Activated CD8-positive, alpha-beta memory T cell treated with anti-CD3 and anti-CD28 coated beads, Interleukin-2, amount 50 U/mL, for 4 hours (primary cell): ENCODE data around the gene ERBB4.
"Not testable (repeated sequence)": the region's sequence is repeated elsewhere in the genome, so short reads cannot be mapped to it uniquely, and the experiment has no call there.

Experiments used
- DNase-seq: peaks from one replicate; pipeline ENCODE4 v3.0.0-alpha.2; 2020

ERBB4 gene

DNA sequence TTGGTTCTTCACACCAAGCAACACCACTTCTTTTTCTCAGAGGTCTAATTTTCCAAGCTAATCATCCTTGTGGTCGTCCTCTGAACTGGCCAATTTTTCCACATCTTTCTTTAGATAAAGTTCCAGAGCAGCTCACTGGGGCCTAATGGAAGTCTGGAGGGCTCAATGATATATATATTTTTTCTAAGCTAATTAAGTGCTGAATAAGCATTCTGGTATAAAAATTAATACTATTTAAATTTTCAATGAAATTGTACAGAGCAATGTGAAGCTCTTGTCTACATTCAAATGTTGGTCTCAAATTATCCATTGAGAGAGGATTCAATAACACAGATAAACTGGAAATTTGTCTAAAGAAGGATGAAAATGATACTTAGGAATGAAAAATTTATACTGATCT is 866.6 kb downstream of the ERBB4 start:
- no peak for DNase-seq

DNA sequence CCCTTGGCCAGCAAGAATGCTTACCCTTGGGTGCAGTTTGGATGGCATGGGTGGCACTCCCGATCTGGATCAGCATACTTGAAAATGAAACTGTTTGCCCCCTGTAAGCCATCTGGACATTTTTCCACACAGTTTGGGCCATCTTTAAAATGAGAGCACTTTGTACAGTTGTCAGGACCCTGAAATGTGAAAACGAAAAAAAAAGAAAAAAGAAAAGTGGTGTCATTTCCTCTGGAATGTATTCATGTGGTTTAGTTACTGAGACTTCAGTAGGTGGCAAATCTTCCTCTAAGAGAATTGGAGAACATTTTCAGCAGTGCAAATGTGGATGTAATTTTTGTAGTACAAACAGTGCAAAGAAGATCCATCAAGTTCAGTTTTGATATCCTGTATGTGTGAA is 873.3 kb downstream of the ERBB4 start:
- DNase-seq, result no peak

DNA sequence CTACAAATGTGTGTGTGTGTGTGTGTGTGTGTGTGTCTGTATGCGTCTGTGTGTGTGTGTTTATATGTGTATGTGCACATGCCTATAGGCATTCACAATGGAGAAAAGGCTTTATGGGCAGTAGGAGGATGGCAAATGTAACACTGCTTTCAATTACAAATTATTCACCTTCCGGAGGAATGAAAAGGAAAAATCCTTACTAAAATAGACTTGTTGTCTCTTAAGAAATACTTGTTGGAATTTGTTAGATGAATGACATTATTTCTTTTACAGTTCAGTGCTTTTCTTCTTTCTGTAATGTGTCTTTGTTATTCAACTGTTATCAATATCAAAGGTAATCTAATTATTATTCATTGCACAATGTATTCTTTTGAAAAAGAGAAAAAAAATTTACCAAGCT is 874.3 kb downstream of the ERBB4 start:
- no peak for DNase-seq

DNA sequence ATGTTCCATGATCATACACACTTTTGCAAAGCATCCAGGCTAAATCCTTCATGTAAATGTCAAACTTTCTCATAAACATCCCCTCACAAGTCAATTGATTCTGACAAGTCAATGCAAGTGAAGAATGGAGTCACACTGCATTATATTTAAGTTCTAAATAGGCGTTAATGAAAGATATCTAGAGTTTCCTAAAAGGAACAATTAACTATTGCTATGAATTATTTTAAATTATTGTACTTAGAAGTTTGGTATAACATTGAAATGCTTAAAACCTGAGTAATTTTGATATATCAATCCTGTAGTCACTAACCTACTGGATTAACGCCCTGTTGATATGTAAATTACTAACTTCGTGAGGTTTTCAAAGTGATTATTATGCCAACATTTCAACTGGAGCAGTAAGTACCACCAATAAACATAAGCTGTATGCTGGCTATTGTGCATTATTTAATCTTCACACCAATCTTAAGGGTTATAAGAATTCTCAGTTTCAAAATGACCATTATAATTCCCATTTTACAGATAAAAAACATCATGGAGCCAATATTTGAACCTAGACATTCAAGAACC is 884.3 kb downstream of the ERBB4 start:
- no peak for DNase-seq

DNA sequence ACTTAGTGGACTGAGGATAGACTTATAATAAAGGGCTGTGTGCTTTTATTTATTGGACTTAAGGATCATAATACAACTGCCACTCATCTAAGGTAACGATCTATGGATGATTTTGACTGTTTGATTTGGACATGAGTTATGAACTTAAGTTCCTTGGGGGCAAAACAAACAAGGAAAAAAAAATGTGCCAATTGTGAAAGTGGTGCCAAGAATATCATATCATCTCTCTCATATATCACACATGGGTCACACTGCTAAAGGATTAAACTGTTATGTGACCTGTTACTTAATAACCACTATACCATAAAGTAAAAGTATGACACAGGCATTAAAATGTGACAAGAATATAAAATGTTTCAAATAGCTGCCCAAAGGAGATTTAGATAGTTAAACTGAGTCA is 886.3 kb downstream of the ERBB4 start:
- DNase-seq, result no peak

DNA sequence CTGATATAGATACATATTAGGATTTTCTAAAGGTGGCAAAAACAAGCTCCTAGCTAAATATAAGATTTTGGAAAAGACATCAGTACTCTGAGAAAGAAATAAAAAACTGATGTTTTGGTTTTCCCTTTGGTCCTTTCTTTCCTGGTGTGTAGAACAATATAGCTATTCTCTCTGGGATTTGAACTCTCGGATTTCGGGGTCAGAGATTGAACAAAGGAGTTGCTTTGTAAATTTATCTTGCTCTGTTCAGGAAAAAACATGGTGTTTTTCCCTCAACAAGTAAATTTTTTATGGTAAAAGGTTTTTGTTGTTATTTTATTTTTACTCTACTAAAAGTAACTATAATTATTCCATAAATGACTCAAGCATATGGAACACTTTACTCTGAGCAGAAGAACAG is 889.3 kb downstream of the ERBB4 start:
- no peak for DNase-seq

DNA sequence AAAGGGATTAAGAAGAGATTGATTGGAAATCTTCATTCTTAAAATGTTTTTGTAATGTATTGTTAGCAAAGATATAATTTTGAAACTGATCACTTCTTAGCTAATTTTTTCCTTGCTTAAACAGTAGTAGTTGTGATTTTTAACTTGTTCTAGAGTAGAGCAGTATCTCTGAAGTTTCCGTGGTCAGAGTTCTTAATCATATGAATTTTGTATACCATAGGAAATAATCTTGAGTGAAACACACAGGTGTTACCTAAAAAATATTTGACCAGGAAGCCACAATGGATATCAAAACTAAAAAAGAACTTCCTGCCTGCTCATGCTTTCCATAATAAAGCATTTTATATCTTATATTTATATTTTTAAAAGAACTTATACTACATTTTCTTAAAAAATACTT is 907.1 kb downstream of the ERBB4 start:
- no peak for DNase-seq

DNA sequence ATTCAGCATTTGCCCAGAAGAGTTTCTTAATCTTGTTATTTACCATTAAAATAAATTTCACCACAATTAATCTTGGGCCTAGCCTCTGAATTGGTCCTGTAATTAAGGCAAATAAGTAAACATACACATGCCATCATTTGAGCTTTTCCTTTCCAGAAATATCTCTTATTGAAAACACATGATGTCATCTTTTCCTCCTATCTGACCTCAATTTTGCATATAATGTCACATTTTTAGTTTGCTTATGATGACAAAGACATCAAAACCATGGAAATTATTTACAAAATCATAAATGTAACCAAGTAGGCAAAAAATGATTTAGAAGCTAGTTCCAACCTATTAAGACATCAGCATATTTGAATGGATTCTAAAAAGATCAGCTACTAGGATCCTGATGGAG is 915.5 kb downstream of the ERBB4 start:
- no peak for DNase-seq

DNA sequence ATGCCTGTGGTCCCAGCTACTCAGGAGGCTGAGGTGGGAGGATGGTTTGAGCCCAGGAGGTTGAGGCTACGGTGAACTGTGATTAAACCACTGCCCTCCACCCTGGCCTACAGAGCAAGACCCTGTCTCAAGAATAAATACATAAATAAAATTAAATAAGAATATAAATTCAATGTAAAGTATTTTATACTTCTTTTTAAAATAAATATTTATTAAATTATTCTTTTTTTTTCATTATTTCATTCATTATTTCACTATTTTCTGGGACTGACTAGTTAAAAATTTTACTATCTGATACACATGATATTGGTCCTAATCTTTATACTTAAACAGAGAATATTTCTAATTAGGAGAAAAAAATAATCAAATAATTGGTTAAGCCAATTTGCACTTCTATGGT is 917.6 kb downstream of the ERBB4 start:
- DNase-seq, result no peak

DNA sequence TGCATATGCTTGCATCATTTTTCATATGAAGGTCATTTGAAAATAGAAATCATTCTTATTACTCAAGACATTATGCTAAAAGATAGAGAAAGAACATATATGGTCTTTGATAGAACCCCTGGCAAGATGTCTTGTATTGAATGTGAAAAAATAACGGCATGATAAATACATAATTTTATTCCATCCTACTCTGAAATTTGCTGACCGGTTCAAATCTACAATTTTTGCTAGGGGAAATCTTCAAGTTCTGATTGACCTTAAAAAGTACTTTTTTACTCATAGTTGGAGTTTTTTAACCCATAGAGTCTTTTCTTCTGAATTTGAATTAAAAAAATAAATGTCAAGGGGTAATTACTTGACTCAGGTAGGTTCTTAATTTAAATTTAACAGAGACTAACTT is 920.8 kb downstream of the ERBB4 start:
- DNase-seq, result no peak

DNA sequence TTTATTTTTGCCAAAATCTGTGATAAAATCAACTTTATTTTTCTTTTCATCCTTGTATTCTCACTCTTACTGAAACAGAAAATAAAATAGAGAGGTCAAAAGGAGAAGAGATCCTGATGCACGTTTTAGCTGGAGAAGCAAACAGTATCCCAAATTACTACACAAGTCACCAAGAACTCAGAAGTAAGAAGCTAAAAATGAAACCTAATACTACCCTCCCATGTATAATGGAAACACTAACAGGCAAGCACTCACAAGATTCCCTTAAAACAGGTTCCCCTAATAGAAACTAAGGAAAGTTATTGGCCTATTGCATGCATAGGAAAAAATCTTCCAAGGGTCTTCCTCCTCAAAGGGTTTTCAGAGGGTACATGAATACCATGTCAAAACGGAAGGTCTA is 927.0 kb downstream of the ERBB4 start:
- no peak for DNase-seq

DNA sequence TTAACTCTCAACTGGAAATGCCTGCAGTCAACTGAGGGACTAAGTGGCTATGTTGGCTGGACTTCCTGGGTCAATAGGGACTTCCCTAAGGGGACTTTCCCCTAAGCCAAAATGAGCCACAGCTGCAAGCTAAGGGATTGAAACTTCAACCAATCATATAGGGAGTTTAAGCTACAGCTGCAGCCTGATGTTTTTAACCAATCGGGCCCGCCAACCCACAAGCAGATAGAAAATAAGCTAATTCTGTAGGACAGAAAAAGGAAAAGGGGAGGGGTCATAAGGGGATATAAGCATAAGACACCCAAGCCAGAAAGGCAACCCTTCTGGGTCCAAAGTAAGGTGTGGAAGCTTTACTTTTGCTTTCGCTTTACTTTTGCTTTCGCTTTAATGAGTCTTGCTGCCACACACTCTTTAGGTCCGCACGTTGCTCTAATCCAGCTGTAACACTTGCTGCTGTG is 927.5 kb downstream of the ERBB4 start:
- no peak for DNase-seq

DNA sequence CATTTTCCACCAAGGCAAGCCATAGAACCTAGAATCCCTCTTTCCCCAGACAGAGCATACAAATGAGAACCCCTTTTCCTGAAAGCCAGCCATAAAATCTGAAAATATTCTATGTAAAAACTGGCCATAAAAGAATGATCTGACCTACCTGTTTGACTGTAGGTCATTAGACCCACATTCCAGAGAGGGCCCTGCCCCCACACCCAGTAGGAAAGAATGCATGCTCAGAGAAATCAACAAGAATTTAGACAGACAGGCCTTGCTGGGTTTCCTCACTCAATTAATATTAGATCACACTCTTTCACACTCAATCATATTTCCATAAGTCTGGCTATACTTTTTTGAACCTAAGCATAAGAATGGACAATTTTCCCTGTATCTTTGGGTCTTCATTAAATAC is 929.5 kb downstream of the ERBB4 start:
- no peak for DNase-seq

DNA sequence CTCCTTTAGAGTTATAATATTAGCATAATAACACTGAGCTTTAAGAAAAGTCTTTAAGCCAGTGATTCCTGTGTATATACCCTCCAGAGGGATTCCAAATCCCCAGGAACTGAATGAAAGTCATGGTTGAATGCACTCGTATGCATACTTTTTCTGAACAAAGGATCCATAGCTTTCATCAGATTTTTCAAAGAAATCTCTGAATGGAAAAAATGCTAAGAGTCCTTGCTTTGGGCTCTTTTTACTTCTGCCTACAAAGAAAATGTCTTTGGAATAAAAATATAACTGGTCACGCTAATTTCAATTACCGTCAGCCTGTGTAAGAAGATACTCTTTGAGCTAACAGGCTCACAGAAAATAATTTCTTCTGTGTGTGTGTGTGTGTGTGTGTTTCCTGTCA is 939.5 kb downstream of the ERBB4 start:
- DNase-seq, result no peak

DNA sequence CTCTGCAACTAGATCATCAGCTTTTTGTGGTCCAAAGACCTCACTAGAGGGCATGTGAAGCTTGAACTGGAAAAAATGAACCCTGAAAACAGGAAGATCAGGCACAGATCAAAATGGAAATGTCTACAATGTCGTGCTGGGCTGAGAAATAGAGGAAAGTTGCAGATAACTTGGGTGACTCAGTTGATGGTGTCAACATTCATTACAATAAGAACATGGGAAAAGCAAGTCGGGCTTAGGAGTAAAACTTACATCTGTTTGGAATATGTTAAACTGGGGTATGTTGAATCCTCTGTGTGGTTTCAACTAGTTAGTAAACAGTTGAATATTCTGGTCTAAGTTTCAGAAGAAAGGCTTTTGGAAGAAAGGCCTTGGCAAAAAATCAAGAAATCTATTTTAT is 940.4 kb downstream of the ERBB4 start:
- no peak for DNase-seq

DNA sequence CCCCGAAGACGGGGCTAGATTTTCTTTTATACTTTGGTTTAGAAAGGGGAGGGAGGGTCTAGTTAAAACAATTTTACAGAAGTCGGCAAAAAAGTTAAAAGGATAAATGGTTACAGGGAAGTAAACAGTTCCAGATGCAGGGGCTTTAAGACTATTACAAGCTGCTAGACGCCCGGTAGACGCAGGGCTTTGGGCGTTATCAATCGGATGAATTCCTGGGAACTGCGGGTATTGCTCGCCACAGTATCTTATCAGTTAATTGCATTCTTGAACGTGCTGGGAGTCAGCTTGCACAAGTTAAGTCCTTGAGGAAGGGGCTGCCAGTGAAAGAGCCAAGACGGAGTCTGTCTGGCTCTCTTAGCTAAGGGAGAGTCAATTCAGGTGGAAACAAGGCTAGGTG is 946.6 kb downstream of the ERBB4 start:
- DNase-seq, result not testable (repeated sequence)

DNA sequence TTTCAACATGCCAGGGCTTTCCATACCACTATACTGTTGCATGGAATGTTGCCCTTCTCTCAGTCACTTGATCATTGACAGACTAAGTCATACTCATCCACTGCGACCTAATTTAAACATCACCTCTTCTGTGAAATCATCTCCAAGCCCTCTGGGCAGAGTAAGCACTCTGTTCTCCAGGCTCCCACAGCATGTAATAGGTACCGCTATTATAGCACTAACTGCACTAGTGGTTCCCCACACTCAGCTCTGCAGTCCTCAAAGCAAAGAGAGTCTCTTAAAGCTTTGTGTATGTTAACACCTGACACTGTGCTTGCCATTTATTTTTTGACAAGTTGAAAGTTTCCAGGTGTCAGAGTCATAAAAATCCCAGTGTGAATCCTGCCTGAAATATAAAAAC is 947.2 kb downstream of the ERBB4 start:
- no peak for DNase-seq

DNA sequence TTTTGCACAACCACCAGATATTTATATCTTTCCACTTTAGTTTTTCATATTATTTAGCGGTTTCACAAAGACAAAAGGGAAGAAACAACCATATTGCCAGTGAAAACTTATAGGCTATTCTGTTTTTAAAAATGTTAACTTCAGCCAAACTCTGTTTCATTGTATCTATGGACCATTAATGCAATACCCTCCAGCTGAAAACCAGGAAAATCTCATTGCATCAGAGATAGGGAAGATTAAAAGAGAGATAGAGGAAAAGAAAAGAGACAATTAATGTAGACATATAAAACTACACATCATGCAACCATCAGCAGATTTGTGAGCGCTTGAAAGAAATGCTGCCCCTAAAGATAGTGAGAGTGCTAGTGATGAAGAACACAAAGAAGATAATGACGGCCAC is 970.2 kb downstream of the ERBB4 start:
- DNase-seq, result no peak

DNA sequence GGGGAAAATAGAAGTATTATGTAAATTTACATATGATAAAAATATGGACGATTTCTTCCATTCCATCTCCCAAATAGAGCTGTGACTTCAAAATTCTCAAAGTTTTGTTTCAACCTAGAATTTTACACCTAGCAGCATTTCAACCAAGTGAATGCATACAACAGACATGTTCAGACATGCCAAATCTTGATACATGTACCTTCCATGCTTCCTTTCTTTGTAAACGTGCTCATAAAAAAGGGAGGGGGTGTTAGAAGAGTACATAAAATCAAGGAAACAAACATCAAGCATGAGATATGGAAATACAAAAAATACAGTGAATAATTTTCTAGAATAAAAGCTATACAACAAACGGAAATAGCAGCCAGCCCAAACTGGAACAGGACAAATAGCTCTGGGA is 974.2 kb downstream of the ERBB4 start:
- no peak for DNase-seq

DNA sequence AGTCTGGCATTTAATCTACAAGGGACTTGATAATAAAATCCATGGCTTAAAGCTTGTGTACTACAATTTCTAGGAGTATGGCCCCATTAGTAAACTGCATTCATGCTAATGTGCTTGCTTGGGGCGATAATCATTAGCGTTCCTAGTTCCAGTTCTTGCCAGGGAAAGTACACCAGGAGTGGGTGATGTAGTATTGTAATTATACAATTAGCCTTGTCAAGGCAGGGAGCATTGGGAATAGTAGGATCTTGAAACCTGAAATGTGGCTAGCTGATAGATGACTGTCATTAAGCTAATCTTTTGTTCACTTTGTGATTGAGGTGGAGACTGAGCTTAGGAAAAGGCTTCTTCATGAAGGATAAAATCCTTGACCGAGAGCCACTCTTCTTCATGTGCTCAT is 993.0 kb downstream of the ERBB4 start:
- DNase-seq, result no peak

DNA sequence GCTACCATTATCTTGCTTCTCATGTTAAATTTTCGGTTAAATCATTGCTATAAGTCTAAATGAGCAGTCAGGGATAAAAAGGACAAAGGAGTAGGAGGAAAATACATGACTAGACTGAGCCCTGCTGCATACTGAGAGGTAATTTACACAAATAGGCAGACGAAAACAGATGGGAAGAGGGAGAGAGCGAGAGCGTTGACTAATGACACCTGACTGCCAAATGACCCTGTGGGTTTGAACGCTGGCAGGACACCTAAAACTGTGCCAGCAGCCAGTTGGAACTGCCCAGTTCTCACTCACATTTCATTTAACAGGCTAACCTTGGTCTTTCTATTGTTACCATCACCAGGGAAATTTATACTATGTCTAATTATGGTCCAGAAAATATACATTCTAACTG is 1004.0 kb downstream of the ERBB4 start:
- no peak for DNase-seq

DNA sequence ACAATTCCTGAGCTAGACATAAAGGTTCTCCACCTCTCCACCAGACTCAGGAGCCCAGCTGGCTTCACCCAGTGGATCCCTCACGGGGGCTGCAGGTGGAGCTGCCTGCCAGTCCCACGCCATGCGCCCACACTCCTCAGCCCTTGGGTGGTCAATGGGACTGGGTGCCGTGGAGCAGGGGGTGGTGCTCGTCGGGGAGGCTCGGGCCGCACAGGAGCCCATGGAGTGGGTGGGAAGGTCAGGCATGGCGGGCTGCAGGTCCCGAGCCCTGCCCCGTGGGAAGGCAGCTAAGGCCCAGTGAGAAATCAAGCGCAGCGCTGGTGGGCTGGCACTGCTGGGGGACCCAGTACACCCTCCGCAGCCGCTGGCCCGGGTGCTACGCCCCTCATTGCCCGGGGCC is 1014.4 kb downstream of the ERBB4 start:
- DNase-seq, result not testable (repeated sequence)

DNA sequence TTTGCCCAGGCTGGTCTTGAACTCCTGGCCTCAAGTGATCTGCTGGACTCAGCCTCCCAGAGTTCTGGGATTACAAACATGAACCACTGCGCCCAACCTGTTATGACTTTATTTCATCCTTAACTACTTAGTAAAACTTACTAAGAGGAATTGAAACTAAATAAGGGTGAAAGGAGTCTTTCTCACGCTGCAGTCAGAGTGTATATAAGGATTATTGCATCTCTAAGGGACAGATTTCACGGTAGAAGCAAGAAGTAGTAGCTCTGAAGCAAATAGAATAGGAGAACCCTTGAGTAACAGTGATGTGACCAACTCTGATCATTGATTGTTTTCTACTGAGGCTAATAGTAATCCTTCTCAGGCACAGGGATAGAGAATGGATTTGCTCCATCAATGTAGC is 1022.1 kb downstream of the ERBB4 start:
- DNase-seq, result no peak

DNA sequence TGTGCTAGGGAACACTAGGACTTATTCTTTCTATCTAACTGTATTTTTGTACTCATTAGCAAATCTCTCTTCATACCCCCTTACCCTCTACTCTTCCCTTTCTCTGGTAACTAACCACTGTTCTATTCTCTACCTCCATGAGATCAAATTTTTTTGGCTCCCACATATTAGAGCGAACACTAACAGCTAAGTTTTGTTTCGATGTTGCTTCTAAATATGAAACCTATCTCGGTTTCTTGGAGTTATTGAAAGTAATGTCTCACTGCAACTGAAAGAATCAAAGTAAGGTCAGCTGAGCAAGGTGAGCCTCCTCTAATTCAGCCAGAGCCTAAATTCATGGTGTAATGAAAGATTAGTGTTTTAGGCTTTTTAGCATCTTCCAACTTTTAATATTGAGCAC is 1024.6 kb downstream of the ERBB4 start:
- DNase-seq, result no peak

DNA sequence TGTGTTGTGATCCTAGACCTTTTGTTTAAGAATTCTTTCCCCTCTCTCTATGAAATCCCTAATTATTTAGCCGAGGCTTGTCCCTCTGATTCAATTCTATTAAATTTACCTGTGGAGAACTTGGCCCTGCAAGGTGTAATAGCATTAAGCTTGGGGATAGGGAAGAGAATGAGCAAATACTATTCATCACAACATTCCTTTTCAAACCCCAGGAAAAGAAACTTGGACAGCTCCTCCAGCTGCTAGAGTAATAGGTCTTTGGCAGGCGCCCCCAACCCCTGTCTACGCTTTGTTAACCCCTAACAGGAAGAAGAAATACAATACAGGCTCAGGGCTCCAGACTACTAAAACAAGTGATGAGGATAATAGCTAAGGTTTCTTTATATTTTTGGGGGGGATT is 1025.2 kb downstream of the ERBB4 start:
- no peak for DNase-seq

DNA sequence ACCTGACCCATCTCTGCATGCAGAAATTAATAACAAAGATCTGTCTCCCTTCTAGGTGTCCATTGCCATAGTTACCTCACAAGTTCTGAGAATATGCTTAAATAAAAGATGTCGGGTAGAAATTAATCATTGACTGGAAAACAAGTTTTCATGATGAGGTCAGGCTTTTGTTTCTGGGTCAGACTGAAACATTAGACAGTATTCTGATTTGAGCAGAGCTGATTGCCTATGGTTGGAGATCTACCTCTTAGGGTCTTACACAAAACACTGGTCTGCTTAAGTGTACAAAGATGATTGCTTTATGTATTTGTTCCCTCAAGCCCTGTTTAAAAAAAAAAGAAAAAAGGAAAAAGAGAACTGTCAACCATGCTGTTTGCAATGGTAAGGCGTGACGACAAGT is 1025.8 kb downstream of the ERBB4 start:
- DNase-seq, result no peak
